GDM1 (cell line): ENCODE results near the gene KISS1.

Experiments used
- DNase-seq: peaks from one replicate; lab custom pipeline; 2025; lab: John Stamatoyannopoulos, UW

KISS1 gene

GRCh38 chr1:204217648-204218000 lies 21.3 kb upstream of the KISS1 start:
- no peak for DNase-seq

- DNase-seq, result no peak
Observed at GRCh38 chr1:204216880-204217647, 20.8 kb upstream of the KISS1 start.

- DNase-seq, result no peak
Observed at GRCh38 chr1:204216236-204216635, 19.9 kb upstream of the KISS1 start.

- no peak for DNase-seq
Observed at GRCh38 chr1:204213668-204214662, 17.7 kb upstream of the KISS1 start, which contains the start of gene GOLT1A. Gene GOLT1A (minus strand): TSS chr1:204213988. CDS start chr1:204213906, 82 bp downstream.

- no peak for DNase-seq
Observed at GRCh38 chr1:204212715-204213114, 16.4 kb upstream of the KISS1 start.

GRCh38 chr1:204211046-204211445 lies 14.8 kb upstream of the KISS1 start:
- DNase-seq, result no peak

GRCh38 chr1:204207136-204207616 lies 10.9 kb upstream of the KISS1 start:
- peak; percentile 23 for DNase-seq

GRCh38 chr1:204206121-204206520 lies 9.8 kb upstream of the KISS1 start:
- DNase-seq, result no peak

- DNase-seq, result no peak
Observed at GRCh38 chr1:204205486-204205885, 9.2 kb upstream of the KISS1 start.

- DNase-seq, result no peak
Observed at GRCh38 chr1:204204944-204205343, 8.7 kb upstream of the KISS1 start.

- no peak for DNase-seq
Observed at GRCh38 chr1:204203206-204203767, 7.0 kb upstream of the KISS1 start.

GRCh38 chr1:204202481-204202880 lies 6.2 kb upstream of the KISS1 start:
- DNase-seq, result no peak

- no peak for DNase-seq
Observed at GRCh38 chr1:204201348-204202040, 5.2 kb upstream of the KISS1 start.

GRCh38 chr1:204199579-204199978 lies 3.3 kb upstream of the KISS1 start:
- DNase-seq, result no peak

- no peak for DNase-seq
Observed at GRCh38 chr1:204198348-204199340, 2.4 kb upstream of the KISS1 start.

- DNase-seq, result no peak
Observed at GRCh38 chr1:204197068-204197467, 777 bp upstream of the KISS1 start.

- DNase-seq, result peak; percentile 66
Observed at GRCh38 chr1:204194771-204195170, 1.5 kb downstream of the KISS1 start.

- no peak for DNase-seq
Observed at GRCh38 chr1:204194080-204194479, 2.2 kb downstream of the KISS1 start.

GRCh38 chr1:204192589-204193352 lies 3.5 kb downstream of the KISS1 start:
- no peak for DNase-seq

GRCh38 chr1:204192046-204192445 lies 4.2 kb downstream of the KISS1 start:
- DNase-seq, result no peak
